RWPE2 (cell line): ENCODE data around the gene TMEM182.

Source experiments
- ATAC-seq: fragments of 200-7000 bp; cut with Tn5 transposase; 3 replicates; pipeline ENCODE4 v1.9.1; 2021; ENCODE audit warnings: low read depth
- DNase-seq: peaks from one replicate; pipeline ENCODE4 v3.0.0-alpha.2; 2020; ENCODE audit warnings: low spot score
- H3K27ac ChIP-seq: fragments of 450-650 bp; 2 replicates; pipeline ENCODE4 v1.5.1; 2017; ENCODE audit warnings: mild to moderate bottlenecking; ENCODE audit not compliant: poor library complexity, severe bottlenecking
- H3K27me3 ChIP-seq: fragments of 250-450 bp; sonication (Bioruptor Pico); 2 replicates; pipeline ENCODE4 v1.5.1; 2021; ENCODE audit warnings: mild to moderate bottlenecking, moderate library complexity; ENCODE audit not compliant: insufficient read depth, poor library complexity, severe bottlenecking
- H3K36me3 ChIP-seq: fragments of 250-450 bp; sonication (Bioruptor Pico); 2 replicates; pipeline ENCODE4 v1.5.1; 2020; ENCODE audit warnings: low read depth, mild to moderate bottlenecking, moderate library complexity
- H3K4me1 ChIP-seq: fragments of 250-450 bp; sonication (Bioruptor Pico); 2 replicates; pipeline ENCODE4 v1.5.1; 2021; ENCODE audit warnings: mild to moderate bottlenecking, moderate library complexity; ENCODE audit not compliant: insufficient read depth, poor library complexity, severe bottlenecking
- H3K4me3 ChIP-seq: fragments of 250-450 bp; sonication (Bioruptor Pico); 2 replicates; pipeline ENCODE4 v1.5.1; 2021; ENCODE audit warnings: mild to moderate bottlenecking, moderate library complexity; ENCODE audit not compliant: severe bottlenecking
- H3K9me3 ChIP-seq: fragments of 250-450 bp; sonication (Bioruptor Pico); 2 replicates; pipeline ENCODE4 v1.5.1; 2021; ENCODE audit warnings: mild to moderate bottlenecking, moderate library complexity; ENCODE audit not compliant: severe bottlenecking
- CTCF ChIP-seq: fragments of 450-650 bp; IDR thresholded peaks from one replicate; pipeline ENCODE4 v1.5.1; 2017; ENCODE audit warnings: mild to moderate bottlenecking, moderate library complexity; ENCODE audit not compliant: poor library complexity, severe bottlenecking

The TMEM182 gene

GRCh38 chr2:102782933-102783332 is 21.1 kb downstream of the TMEM182 start:
- ATAC-seq (no peak), DNase-seq (no peak)
- H3K4me1 ChIP-seq, result no peaks in the 10 kb centered on the region
- TF ChIP-seq CTCF, result no peak
- H3K27me3 ChIP-seq, result no peaks in the 10 kb centered on the region
- H3K27ac ChIP-seq, result no peak overlapping the region
- no peak overlapping the region for H3K4me3 ChIP-seq
- H3K9me3 ChIP-seq, result no peaks in the 10 kb centered on the region
- H3K36me3 ChIP-seq, result no peaks in the 10 kb centered on the region

- no peaks in the 10 kb centered on the region for H3K4me1 ChIP-seq
- DNase-seq (no peak), ATAC-seq (no peak)
- H3K4me3 ChIP-seq, result no peak overlapping the region
- no peak overlapping the region for H3K27ac ChIP-seq
- no peak for TF ChIP-seq CTCF
- no peaks in the 10 kb centered on the region for H3K9me3 ChIP-seq
- H3K36me3 ChIP-seq, result no peaks in the 10 kb centered on the region
- no peaks in the 10 kb centered on the region for H3K27me3 ChIP-seq
Observed at GRCh38 chr2:102783506-102784183, 21.8 kb downstream of the TMEM182 start.

DNA sequence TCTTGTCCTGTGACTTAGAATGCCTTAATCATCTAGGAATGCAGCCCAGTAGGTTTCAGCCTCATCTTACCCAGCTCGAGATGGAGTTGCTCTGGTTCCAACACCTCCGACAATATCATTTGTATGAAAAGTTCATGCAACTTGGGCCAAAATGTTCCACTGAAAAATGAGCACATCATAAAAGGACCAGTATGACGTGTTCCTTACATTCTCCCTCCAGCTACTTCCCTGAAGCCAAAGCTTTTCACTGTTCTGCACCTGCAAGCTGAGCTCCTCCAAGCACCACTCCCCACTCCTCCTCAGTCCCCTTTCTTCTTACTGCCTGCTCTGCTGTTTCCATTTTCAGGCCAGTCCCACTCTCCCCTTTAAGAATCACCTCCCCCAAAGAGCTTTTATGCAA is 23.1 kb downstream of the TMEM182 start:
- no peaks in the 10 kb centered on the region for H3K4me1 ChIP-seq
- ATAC-seq (no peak), DNase-seq (no peak)
- H3K36me3 ChIP-seq, result no peaks in the 10 kb centered on the region
- H3K4me3 ChIP-seq, result no peak overlapping the region
- no peak overlapping the region for H3K27ac ChIP-seq
- H3K27me3 ChIP-seq, result no peaks in the 10 kb centered on the region
- TF ChIP-seq CTCF, result no peak
- H3K9me3 ChIP-seq, result no peaks in the 10 kb centered on the region

- Histone ChIP-seq H3K4me3 (no peak overlapping the region), H3K27me3 (no peaks in the 10 kb centered on the region), H3K36me3 (no peaks in the 10 kb centered on the region), H3K9me3 (no peaks in the 10 kb centered on the region), H3K27ac (no peak overlapping the region), H3K4me1 (no peaks in the 10 kb centered on the region)
- no peak for TF ChIP-seq CTCF
- DNase-seq, result no peak
- ATAC-seq, result no peak
Observed at GRCh38 chr2:102788216-102788884, 26.5 kb downstream of the TMEM182 start.

DNA sequence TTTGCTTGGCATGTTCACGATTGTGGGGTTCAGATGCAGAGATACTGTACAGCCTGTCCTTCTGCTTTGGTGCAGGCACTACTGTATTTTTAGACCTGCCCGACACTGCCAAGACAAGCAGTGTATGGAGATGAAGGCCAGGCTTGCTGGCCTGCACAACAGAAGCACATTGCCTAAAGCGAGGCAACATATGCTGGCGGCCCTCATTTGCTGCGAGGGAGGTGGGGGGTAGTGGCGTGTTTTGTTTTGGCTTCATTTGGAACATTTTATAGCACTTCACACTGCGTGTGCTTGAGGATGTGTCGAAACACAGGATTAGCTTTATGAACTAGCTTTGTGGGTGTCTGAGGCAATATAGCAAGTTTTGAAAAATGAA is 27.0 kb downstream of the TMEM182 start:
- DNase-seq (no peak), ATAC-seq (no peak)
- no peaks in the 10 kb centered on the region for H3K27me3 ChIP-seq
- no peaks in the 10 kb centered on the region for H3K36me3 ChIP-seq
- TF ChIP-seq CTCF, result no peak
- no peak overlapping the region for H3K27ac ChIP-seq
- no peaks in the 10 kb centered on the region for H3K9me3 ChIP-seq
- H3K4me3 ChIP-seq, result no peak overlapping the region
- H3K4me1 ChIP-seq, result no peaks in the 10 kb centered on the region
